IMR-90 (cell line): ENCODE results near the gene ACCSL. TPM values are rescaled to one million over a fixed set of nuclear protein-coding genes. Genes with fewer than 3 reads are reported as not detected.

Source experiments
- ATAC-seq: fragments of 200-7000 bp; cut with Tn5 transposase; 2 replicates; pipeline ENCODE4 v1.9.1; 2020; ENCODE audit warnings: low read depth, mild to moderate bottlenecking, moderate library complexity
- BruUV-seq: library from RNA; stranded (reverse); fragments of 400-500 nt; replicated peaks from 2 replicates; lab custom pipeline; 2021; lab: Mats Ljungman, UMichigan
- CTCF ChIA-PET: fragments of 300-600 bp; formaldehyde crosslinking; extraction: SDS; loops from one replicate; lab custom pipeline; 2021; ENCODE audit warnings: antibody characterized with exemption; lab: Yijun Ruan, JAX
- POLR2A ChIA-PET: fragments of 300-600 bp; sonication (Branson Sonifier 250); formaldehyde crosslinking; loops from one replicate; lab custom pipeline; 2022; ENCODE audit warnings: antibody characterized with exemption; ENCODE audit not compliant: unreplicated experiment; lab: Charles Lee
- DNase-seq: peaks from one replicate; pipeline ENCODE4 v3.0.0; 2013
- H2AFZ ChIP-seq: replicated peaks from 2 replicates; pipeline ENCODE3; 2013; ENCODE audit warnings: low read length, mild to moderate bottlenecking; ENCODE audit not compliant: poor library complexity
- H2AK5ac ChIP-seq: 2 replicates; pipeline ENCODE4 v1.6.1; 2013; ENCODE audit warnings: low read depth, low read length, inconsistent platforms
- H2AK9ac ChIP-seq: replicated peaks from 2 replicates; pipeline ENCODE3; 2013; ENCODE audit warnings: mild to moderate bottlenecking, low read depth, low read length, moderate library complexity; ENCODE audit not compliant: poor library complexity
- H2BK120ac ChIP-seq: 2 replicates; pipeline ENCODE4 v1.6.1; 2013; ENCODE audit warnings: low read depth, low read length, inconsistent platforms
- H2BK15ac ChIP-seq: 3 replicates; pipeline ENCODE4 v1.6.1; 2013; ENCODE audit warnings: low read depth, low read length, inconsistent platforms
- H2BK20ac ChIP-seq: 2 replicates; pipeline ENCODE4 v1.6.1; 2013; ENCODE audit warnings: low read depth, mild to moderate bottlenecking, inconsistent platforms, low read length, moderate library complexity
- H2BK5ac ChIP-seq: 2 replicates; pipeline ENCODE4 v1.6.1; 2013; ENCODE audit warnings: mild to moderate bottlenecking, low read depth, low read length, inconsistent platforms; ENCODE audit not compliant: poor library complexity, severe bottlenecking
- H3K14ac ChIP-seq: replicated peaks from 2 replicates; pipeline ENCODE4 v1.6.1; 2013; ENCODE audit warnings: low read depth, low read length, inconsistent platforms
- H3K18ac ChIP-seq: 2 replicates; pipeline ENCODE4 v1.6.1; 2013; ENCODE audit warnings: low read depth, low read length, control low read depth
- H3K23ac ChIP-seq: 2 replicates; pipeline ENCODE4 v1.6.1; 2013; ENCODE audit warnings: low read depth, low read length, inconsistent platforms
- H3K27ac ChIP-seq: 2 replicates; pipeline ENCODE4 v1.5.1; 2013; ENCODE audit warnings: mild to moderate bottlenecking, control low read depth, low read length; ENCODE audit not compliant: insufficient read depth
- H3K27me3 ChIP-seq: 2 replicates; pipeline ENCODE4 v1.6.1; 2013; ENCODE audit warnings: low read length; ENCODE audit not compliant: control insufficient read depth, insufficient read depth
- H3K36me3 ChIP-seq: 2 replicates; pipeline ENCODE4 v1.6.1; 2013; ENCODE audit warnings: low read length, mixed read lengths; ENCODE audit not compliant: control insufficient read depth, insufficient read depth
- H3K4ac ChIP-seq: 2 replicates; pipeline ENCODE4 v1.6.1; 2013; ENCODE audit warnings: low read depth, low read length, inconsistent platforms
- H3K4me1 ChIP-seq: 2 replicates; pipeline ENCODE4 v1.6.1; 2013; ENCODE audit warnings: low read length, mixed read lengths; ENCODE audit not compliant: control insufficient read depth, insufficient read depth
- H3K4me2 ChIP-seq: 2 replicates; pipeline ENCODE4 v1.6.1; 2013; ENCODE audit warnings: low read depth, mild to moderate bottlenecking, control low read depth, low read length, moderate library complexity
- H3K4me3 ChIP-seq: 2 replicates; pipeline ENCODE4 v1.5.1; 2013; ENCODE audit warnings: low read depth, mild to moderate bottlenecking, control low read depth, low read length, moderate library complexity; ENCODE audit not compliant: insufficient read depth
- H3K56ac ChIP-seq: 2 replicates; pipeline ENCODE4 v1.6.1; 2013; ENCODE audit warnings: low read length, inconsistent platforms; ENCODE audit not compliant: insufficient read depth; ENCODE audit errors: extremely low read depth
- H3K79me1 ChIP-seq, 2 experiments: 2 replicates each; pipeline ENCODE4 v1.6.1; 2013; ENCODE audit warnings: low read length in 2 of 2, inconsistent platforms in 1 of 2, low read depth in 1 of 2
- H3K9ac ChIP-seq: 2 replicates; pipeline ENCODE4 v1.6.1; 2013; ENCODE audit warnings: low read depth, low read length, control low read depth
- H3K9me1 ChIP-seq: 2 replicates; pipeline ENCODE4 v1.6.1; 2013; ENCODE audit warnings: low read length, inconsistent platforms; ENCODE audit not compliant: insufficient read depth
- H3K9me3 ChIP-seq: 2 replicates; pipeline ENCODE4 v1.6.1; 2013; ENCODE audit warnings: low read length; ENCODE audit not compliant: control insufficient read depth, insufficient read depth
- H4K20me1 ChIP-seq: 2 replicates; pipeline ENCODE4 v1.6.1; 2013; ENCODE audit warnings: low read length, inconsistent platforms; ENCODE audit not compliant: insufficient read depth
- H4K5ac ChIP-seq: 2 replicates; pipeline ENCODE4 v1.6.1; 2013; ENCODE audit warnings: mild to moderate bottlenecking, low read depth, low read length, control low read depth
- H4K8ac ChIP-seq, 2 experiments: 2 replicates each; pipeline ENCODE4 v1.6.1; 2013; ENCODE audit warnings: low read depth in 2 of 2, low read length in 2 of 2, control low read depth in 1 of 2, inconsistent platforms in 1 of 2
- H4K91ac ChIP-seq: 2 replicates; pipeline ENCODE4 v1.6.1; 2013; ENCODE audit warnings: low read depth, low read length, inconsistent platforms; ENCODE audit not compliant: insufficient read depth
- BHLHE40 ChIP-seq: fragments of 150-350 bp; IDR thresholded peaks from 2 replicates; pipeline ENCODE4 v1.6.1; 2016; ENCODE audit warnings: mild to moderate bottlenecking, low read depth, low read length
- CEBPB ChIP-seq: IDR thresholded peaks from 2 replicates; pipeline ENCODE4 v1.6.1; 2012; ENCODE audit warnings: low read depth, low read length, improper control_type of control experiment
- CHD1 ChIP-seq: IDR thresholded peaks from 2 replicates; pipeline ENCODE4 v1.6.1; 2012; ENCODE audit warnings: low read depth, low read length, improper control_type of control experiment
- FOS ChIP-seq: fragments of 150-350 bp; IDR thresholded peaks from 2 replicates; pipeline ENCODE4 v1.6.1; 2016; ENCODE audit warnings: low read depth, low read length
- MAFK ChIP-seq: IDR thresholded peaks from 2 replicates; pipeline ENCODE4 v1.6.1; 2012; ENCODE audit warnings: low read depth, low read length, improper control_type of control experiment
- MAZ ChIP-seq: IDR thresholded peaks from 2 replicates; pipeline ENCODE4 v1.6.1; 2012; ENCODE audit warnings: low read depth, mild to moderate bottlenecking, low read length, improper control_type of control experiment, moderate library complexity, borderline replicate concordance
- MXI1 ChIP-seq: IDR thresholded peaks from 2 replicates; pipeline ENCODE4 v1.6.1; 2012; ENCODE audit warnings: low read depth, mild to moderate bottlenecking, low read length, moderate library complexity, borderline replicate concordance
- NFE2L2 ChIP-seq: fragments of 150-350 bp; IDR thresholded peaks from 2 replicates; pipeline ENCODE4 v1.6.1; 2016; ENCODE audit warnings: low read depth, mild to moderate bottlenecking, low read length
- POLR2A ChIP-seq: IDR thresholded peaks from 2 replicates; pipeline ENCODE4 v1.6.1; 2012; ENCODE audit warnings: mild to moderate bottlenecking, low read depth, low read length
- RAD21 ChIP-seq: IDR thresholded peaks from 2 replicates; pipeline ENCODE4 v1.6.1; 2012; ENCODE audit warnings: low read length, improper control_type of control experiment
- RCOR1 ChIP-seq: IDR thresholded peaks from 2 replicates; pipeline ENCODE4 v1.6.1; 2012; ENCODE audit warnings: mild to moderate bottlenecking, low read length, improper control_type of control experiment; ENCODE audit not compliant: insufficient replicate concordance
- RFX5 ChIP-seq: IDR thresholded peaks from 2 replicates; pipeline ENCODE4 v1.8.0; 2012; ENCODE audit warnings: low read depth, mild to moderate bottlenecking, low read length, moderate library complexity
- SMC3 ChIP-seq: fragments of 150-350 bp; IDR thresholded peaks from 2 replicates; pipeline ENCODE4 v1.6.1; 2016; ENCODE audit warnings: low read depth, mild to moderate bottlenecking, antibody characterized with exemption, low read length, moderate library complexity
- WGBS, 2 experiments: methylation state at CpG; one replicate each; pipeline versions ENCODE4 v1.1.5 to v1.1.7; 2013; ENCODE audit warnings: missing lambda C conversion rate in 2 of 2; ENCODE audit not compliant: insufficient read length in 1 of 2; ENCODE audit errors: extremely low coverage in 2 of 2; 5-methylcytosine and 5-hydroxymethylcytosine counted together
- dilution Hi-C: fragments of 300-500 bp; cut with HindIII; formaldehyde crosslinking; loops from one replicate; pipeline ENCODE4 v1.14.3; 2018; ENCODE audit warnings: low sequenced_read_pairs; ENCODE audit not compliant: unreplicated experiment
- in situ Hi-C: fragments of 300-500 bp; cut with MboI; formaldehyde crosslinking; loops from 3 replicates; pipeline ENCODE4 v1.14.3; 2019; ENCODE audit warnings: low sequenced_read_pairs, inconsistent platforms, mixed read lengths
- intact Hi-C: fragments of 100-400 bp; cut with micrococcal nuclease; formaldehyde crosslinking; loops from 2 replicates; pipeline ENCODE4 v1.10.0; 2022
- polyA plus RNA-seq, 3 experiments: library from polyadenylated mRNA; depleted of rRNA; stranded (reverse); fragments of >200 nt; gene quantifications; 2 replicates each; pipeline ENCODE4 v1.2.3, GENCODE V29; 2012; ENCODE audit warnings: low replicate concordance in 1 of 3
- total RNA-seq: library from RNA; depleted of rRNA; stranded (reverse); fragments of >200 nt; gene quantifications from 2 replicates; pipeline ENCODE4 v1.2.3, GENCODE V29; 2012
- TF ChIP-seq, protein P1 (sequence below): fragments of 150-350 bp; IDR thresholded peaks from 2 replicates; pipeline ENCODE4 v1.6.1; 2016; ENCODE audit warnings: low read depth, mild to moderate bottlenecking, low read length, moderate library complexity, borderline replicate concordance
- TF ChIP-seq, protein P2 (sequence below): conservative IDR thresholded peaks from 2 replicates; pipeline ENCODE4 v1.5.1; 2012; ENCODE audit warnings: mild to moderate bottlenecking, low read depth, low read length, improper control_type of control experiment
- TF ChIP-seq, protein P3 (sequence below): fragments of 150-350 bp; IDR thresholded peaks from 2 replicates; pipeline ENCODE4 v1.6.1; 2017; ENCODE audit warnings: mild to moderate bottlenecking, antibody characterized with exemption, low read length, low read depth

The ACCSL gene
- total and polyA plus RNA-seq, 2 of the 4 experiments (the other 2 are of a cell fraction) = not detected

DNA sequence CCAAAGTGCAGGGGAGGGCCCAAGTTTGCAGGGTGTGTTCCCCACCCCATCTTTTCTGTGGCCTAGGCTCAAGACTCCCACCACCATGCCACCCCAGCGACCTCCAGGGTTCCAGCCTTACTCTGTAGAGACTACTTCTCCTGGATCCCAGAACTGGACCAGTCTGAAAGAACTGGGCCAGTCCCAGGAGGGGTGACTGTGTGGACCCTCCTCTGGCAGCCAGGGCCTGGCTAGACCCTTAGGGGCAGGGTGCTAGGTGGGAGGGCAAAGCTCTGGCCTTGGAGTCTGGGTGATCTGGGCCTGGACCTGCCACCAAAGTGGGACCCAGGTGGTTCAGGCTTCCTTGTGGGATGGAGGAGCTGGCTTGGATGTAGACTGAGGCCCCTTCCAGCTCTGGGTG lies 41.8 kb upstream of the ACCSL start:
- in situ Hi-C loops = no loop called here
- H3K4me2 ChIP-seq = no peak overlapping the region
- ChIA-PET CTCF (interaction anchor here (1.2 kb wide), 1 partner anchor 10 kb away, joined by 4 read pairs; no protein-coding TSS in a partner anchor), POLR2A (no interaction called here)
- no peak overlapping the region for H2AK9ac ChIP-seq
- no peak overlapping the region for H2BK15ac ChIP-seq
- no peak overlapping the region for H2AFZ ChIP-seq
- H3K4me3 ChIP-seq = no peak overlapping the region
- no peak overlapping the region for H3K23ac ChIP-seq
- no peak overlapping the region for H3K56ac ChIP-seq
- no peak overlapping the region for H3K18ac ChIP-seq
- H3K4ac ChIP-seq = no peak overlapping the region
- no TSS peak for BruUV-seq
- TF ChIP-seq NFE2L2 = no peak
- no peak for TF ChIP-seq SMC3
- no peak for TF ChIP-seq CHD1
- no peak for TF ChIP-seq FOS
- no peak for TF ChIP-seq POLR2A
- TF ChIP-seq, protein P1, sequence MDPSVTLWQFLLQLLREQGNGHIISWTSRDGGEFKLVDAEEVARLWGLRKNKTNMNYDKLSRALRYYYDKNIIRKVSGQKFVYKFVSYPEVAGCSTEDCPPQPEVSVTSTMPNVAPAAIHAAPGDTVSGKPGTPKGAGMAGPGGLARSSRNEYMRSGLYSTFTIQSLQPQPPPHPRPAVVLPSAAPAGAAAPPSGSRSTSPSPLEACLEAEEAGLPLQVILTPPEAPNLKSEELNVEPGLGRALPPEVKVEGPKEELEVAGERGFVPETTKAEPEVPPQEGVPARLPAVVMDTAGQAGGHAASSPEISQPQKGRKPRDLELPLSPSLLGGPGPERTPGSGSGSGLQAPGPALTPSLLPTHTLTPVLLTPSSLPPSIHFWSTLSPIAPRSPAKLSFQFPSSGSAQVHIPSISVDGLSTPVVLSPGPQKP = no peak
- no peak for TF ChIP-seq MAZ
- TF ChIP-seq RCOR1 = no peak
- TF ChIP-seq BHLHE40 = no peak
- no peak for TF ChIP-seq RAD21
- TF ChIP-seq MXI1 = no peak
- TF ChIP-seq, protein P2, sequence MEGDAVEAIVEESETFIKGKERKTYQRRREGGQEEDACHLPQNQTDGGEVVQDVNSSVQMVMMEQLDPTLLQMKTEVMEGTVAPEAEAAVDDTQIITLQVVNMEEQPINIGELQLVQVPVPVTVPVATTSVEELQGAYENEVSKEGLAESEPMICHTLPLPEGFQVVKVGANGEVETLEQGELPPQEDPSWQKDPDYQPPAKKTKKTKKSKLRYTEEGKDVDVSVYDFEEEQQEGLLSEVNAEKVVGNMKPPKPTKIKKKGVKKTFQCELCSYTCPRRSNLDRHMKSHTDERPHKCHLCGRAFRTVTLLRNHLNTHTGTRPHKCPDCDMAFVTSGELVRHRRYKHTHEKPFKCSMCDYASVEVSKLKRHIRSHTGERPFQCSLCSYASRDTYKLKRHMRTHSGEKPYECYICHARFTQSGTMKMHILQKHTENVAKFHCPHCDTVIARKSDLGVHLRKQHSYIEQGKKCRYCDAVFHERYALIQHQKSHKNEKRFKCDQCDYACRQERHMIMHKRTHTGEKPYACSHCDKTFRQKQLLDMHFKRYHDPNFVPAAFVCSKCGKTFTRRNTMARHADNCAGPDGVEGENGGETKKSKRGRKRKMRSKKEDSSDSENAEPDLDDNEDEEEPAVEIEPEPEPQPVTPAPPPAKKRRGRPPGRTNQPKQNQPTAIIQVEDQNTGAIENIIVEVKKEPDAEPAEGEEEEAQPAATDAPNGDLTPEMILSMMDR = no peak
- no peak for TF ChIP-seq MAFK
- TF ChIP-seq, protein P3, sequence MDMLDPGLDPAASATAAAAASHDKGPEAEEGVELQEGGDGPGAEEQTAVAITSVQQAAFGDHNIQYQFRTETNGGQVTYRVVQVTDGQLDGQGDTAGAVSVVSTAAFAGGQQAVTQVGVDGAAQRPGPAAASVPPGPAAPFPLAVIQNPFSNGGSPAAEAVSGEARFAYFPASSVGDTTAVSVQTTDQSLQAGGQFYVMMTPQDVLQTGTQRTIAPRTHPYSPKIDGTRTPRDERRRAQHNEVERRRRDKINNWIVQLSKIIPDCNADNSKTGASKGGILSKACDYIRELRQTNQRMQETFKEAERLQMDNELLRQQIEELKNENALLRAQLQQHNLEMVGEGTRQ = no peak
- no peak for TF ChIP-seq RFX5
- TF ChIP-seq CEBPB = no peak
- no peaks in the 10 kb centered on the region for H3K36me3 ChIP-seq
- no peak overlapping the region for H4K5ac ChIP-seq
- no peak overlapping the region for H2BK120ac ChIP-seq
- ATAC-seq (no peak), DNase-seq (no peak)
- no peak overlapping the region for H2BK5ac ChIP-seq
- H3K27ac ChIP-seq = no peak overlapping the region
- H4K8ac ChIP-seq = no peak overlapping the region
- H3K79me1 ChIP-seq = no peaks in the 10 kb centered on the region
- dilution Hi-C loops = no loop called here
- H2AK5ac ChIP-seq = no peak overlapping the region
- intact Hi-C loops = no loop called here
- H3K9me3 ChIP-seq = no peaks in the 10 kb centered on the region
- H3K9me1 ChIP-seq = no peaks in the 10 kb centered on the region
- peaks cover 8% of the 10 kb centered on the region for H3K27me3 ChIP-seq
- no peaks in the 10 kb centered on the region for H3K4me1 ChIP-seq
- H2BK20ac ChIP-seq = no peak overlapping the region
- no peak overlapping the region for H3K9ac ChIP-seq
- H4K20me1 ChIP-seq = no peaks in the 10 kb centered on the region
- WGBS, 2 experiments = no CpG with 5 or more reads among the region's 1 CpG
- H4K91ac ChIP-seq = no peak overlapping the region
- no peak overlapping the region for H3K14ac ChIP-seq
